Chondrocyte (in vitro differentiated cells): ENCODE measurements around the gene NR1D2. TPM values are rescaled to one million over a fixed set of nuclear protein-coding genes. Genes with fewer than 3 reads are reported as not detected.

Experiments used
- DNase-seq: peaks from one replicate; pipeline ENCODE4 v3.0.0; 2021; ENCODE audit warnings: mixed read lengths, low spot score
- H3K27ac Mint-ChIP-seq: one replicate; pipeline ENCODE4 v1.8.0; 2021; ENCODE audit warnings: mild to moderate bottlenecking, moderate library complexity, mixed read lengths; ENCODE audit not compliant: unreplicated experiment
- H3K27me3 Mint-ChIP-seq: 2 replicates; pipeline ENCODE4 v1.8.0; 2021; ENCODE audit warnings: low read depth, mixed read lengths
- H3K36me3 Mint-ChIP-seq: 2 replicates; pipeline ENCODE4 v1.8.0; 2021; ENCODE audit warnings: low read depth, mixed read lengths
- H3K4me1 Mint-ChIP-seq: 2 replicates; pipeline ENCODE4 v1.8.0; 2021; ENCODE audit warnings: low read depth, mild to moderate bottlenecking, mixed read lengths
- H3K4me3 Mint-ChIP-seq: one replicate; pipeline ENCODE4 v1.8.0; 2021; ENCODE audit warnings: mild to moderate bottlenecking, moderate library complexity, mixed read lengths; ENCODE audit not compliant: unreplicated experiment
- H3K9me3 Mint-ChIP-seq: 2 replicates; pipeline ENCODE4 v1.8.0; 2021; ENCODE audit warnings: low read depth, mixed read lengths
- CTCF ChIP-seq: fragments of 200-600 bp; sonication (generic); IDR thresholded peaks from 2 replicates; pipeline ENCODE4 v1.5.0; 2021; ENCODE audit warnings: antibody characterized with exemption, mild to moderate bottlenecking, moderate library complexity
- total RNA-seq: library from RNA; stranded (reverse); gene quantifications from 3 replicates; pipeline ENCODE4 v1.2.1, GENCODE V29; 2021

NR1D2 gene
- total RNA-seq, 1 donor from 2014 or later: 19.6 TPM

- no peak for TF ChIP-seq CTCF
- Mint-ChIP-seq H3K4me3 (no peak overlapping the region), H3K36me3 (peaks cover 14% of the 10 kb centered on the region), H3K27ac (peak overlapping the region; percentile 8), H3K9me3 (no peaks in the 10 kb centered on the region), H3K4me1 (peaks cover 41% of the 10 kb centered on the region), H3K27me3 (no peaks in the 10 kb centered on the region)
- DNase-seq: no peak
These were observed 16.0 kb downstream of the NR1D2 start for GRCh38 chr3:23961066-23961465.

- no peak for TF ChIP-seq CTCF
- Mint-ChIP-seq H3K9me3 (no peaks in the 10 kb centered on the region), H3K4me1 (peaks cover 49% of the 10 kb centered on the region), H3K27ac (no peak overlapping the region), H3K4me3 (no peak overlapping the region), H3K27me3 (no peaks in the 10 kb centered on the region), H3K36me3 (peaks cover 14% of the 10 kb centered on the region)
- no peak for DNase-seq
These were observed 16.8 kb downstream of the NR1D2 start for GRCh38 chr3:23961913-23962312.

GRCh38 chr3:23964537-23965235 is 19.6 kb downstream of the NR1D2 start:
- Mint-ChIP-seq H3K27me3 (no peaks in the 10 kb centered on the region), H3K9me3 (no peaks in the 10 kb centered on the region), H3K4me3 (no peak overlapping the region)

GRCh38 chr3:23966328-23966727 is 21.2 kb downstream of the NR1D2 start:
- Mint-ChIP-seq H3K27ac (peak overlapping the region; percentile 89), H3K27me3 (no peaks in the 10 kb centered on the region), H3K9me3 (no peaks in the 10 kb centered on the region), H3K36me3 (peaks cover 18% of the 10 kb centered on the region), H3K4me3 (no peak overlapping the region), H3K4me1 (peaks cover 50% of the 10 kb centered on the region)
- DNase-seq: no peak
- no peak for TF ChIP-seq CTCF

More at GRCh38 chr3:23964537-23965235, 19.6 kb downstream of the NR1D2 start:
- H3K4me1 Mint-ChIP-seq: peaks cover 52% of the 10 kb centered on the region
- DNase-seq: no peak
- no peak for TF ChIP-seq CTCF
- peaks cover 17% of the 10 kb centered on the region for H3K36me3 Mint-ChIP-seq
- peak overlapping the region; percentile 5 for H3K27ac Mint-ChIP-seq

GRCh38 chr3:23968463-23969184 is 23.5 kb downstream of the NR1D2 start:
- Mint-ChIP-seq H3K36me3 (peaks cover 11% of the 10 kb centered on the region), H3K27ac (peak overlapping the region; percentile 28), H3K27me3 (no peaks in the 10 kb centered on the region), H3K9me3 (no peaks in the 10 kb centered on the region), H3K4me1 (peaks cover 40% of the 10 kb centered on the region), H3K4me3 (no peak overlapping the region)
- TF ChIP-seq CTCF: no peak
- no peak for DNase-seq
